HG03045 (cell line): ENCODE results near the gene GPD1L.
"Not testable (repeated sequence)": the region's sequence is repeated elsewhere in the genome, so short reads cannot be mapped to it uniquely, and the experiment has no call there.

ENCODE experiments used
- ATAC-seq: cut with Tn5 transposase; IDR thresholded peaks from one replicate; pipeline ENCODE4 v1.9.1; 2021; ENCODE audit warnings: mild to moderate bottlenecking, moderate library complexity; ENCODE audit not compliant: unreplicated experiment

Gene GPD1L

DNA sequence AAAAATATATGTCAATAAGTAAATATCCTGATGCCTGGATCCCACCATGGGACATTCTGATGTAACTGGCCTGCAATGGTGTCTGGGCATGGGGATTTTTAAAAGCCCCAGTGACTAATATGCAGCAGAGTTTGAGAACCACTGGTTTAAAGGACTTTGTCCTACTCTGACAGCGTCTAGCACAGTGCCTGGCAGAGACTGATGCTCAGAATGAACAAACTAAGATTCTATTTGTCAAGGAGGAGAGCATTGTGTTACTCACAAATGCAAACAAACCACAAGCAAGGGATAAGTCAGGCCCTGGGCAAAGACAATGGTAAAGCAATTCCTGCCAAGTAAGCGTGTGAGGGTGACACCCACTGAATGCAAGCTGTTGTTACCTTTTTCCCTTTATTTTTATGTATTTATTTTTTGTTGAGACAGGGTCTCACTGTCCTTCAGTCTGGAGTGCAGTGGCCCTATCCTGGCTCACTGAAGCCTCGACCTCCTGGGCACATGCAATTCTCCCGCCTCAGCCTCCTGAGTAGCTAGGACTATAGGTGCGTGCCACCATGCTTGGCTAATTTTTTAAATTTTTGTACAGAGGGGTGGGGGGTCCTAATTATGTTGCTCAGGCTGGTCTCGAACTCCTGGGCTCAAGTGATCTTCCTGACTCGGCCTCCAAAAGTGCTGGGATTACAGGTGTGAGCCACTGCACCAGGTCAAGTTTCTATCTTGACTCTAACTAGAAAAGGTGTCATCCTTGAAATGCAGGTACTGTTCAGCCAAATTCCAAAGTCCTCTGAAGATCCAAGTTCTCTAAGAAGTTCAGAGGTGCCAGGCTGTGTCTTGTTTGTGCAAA is 909 bp upstream of the GPD1L start:
- no peak for ATAC-seq

DNA sequence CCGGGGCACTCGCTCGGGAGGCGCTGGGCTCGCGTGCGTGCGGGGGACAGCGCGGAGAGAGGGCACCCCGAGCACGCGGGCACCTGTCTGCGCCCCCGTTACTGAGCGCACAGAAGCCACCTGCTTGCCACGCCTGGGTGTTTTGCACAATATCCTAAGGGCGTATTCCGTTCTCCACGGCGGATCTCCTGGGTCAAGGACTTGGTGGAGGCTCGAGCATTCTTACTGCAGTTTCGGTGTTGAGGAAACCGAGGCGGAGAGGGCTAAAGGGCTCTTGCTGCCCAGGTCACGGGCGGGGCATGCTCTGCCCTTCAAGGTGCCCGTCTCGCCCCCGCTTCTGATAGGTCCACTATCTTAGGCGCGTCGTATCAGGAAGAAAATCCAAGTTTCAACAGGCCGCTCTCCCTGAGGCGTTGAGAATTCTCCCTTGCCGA is 526 bp downstream of the GPD1L start:
- ATAC-seq, result peak; percentile 0

GRCh38 chr3:32108224-32108623 is 1.8 kb downstream of the GPD1L start:
- ATAC-seq, result not testable (repeated sequence)

DNA sequence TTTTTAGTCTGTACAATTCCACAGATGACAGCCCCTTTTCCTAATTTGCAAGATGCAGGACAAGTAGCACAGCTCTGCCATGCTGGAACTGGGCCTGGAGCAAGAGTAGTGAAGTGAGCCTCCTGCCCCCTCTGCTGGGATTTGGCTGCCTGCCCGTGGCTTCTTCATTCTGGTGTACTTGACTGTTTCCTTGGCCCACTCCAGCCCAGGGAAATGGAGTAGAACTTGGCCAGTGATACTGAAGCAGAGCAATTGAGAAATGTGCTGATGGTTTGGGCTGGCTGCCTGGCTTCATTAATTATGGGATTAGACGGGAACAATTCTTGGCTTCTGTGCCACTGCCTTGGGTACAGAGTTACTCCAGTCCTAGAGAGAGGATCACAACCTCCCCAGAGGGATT is 2.8 kb downstream of the GPD1L start:
- no peak for ATAC-seq

GRCh38 chr3:32110233-32110760 is 3.9 kb downstream of the GPD1L start:
- ATAC-seq, result no peak

- no peak for ATAC-seq
Measured at GRCh38 chr3:32111560-32111959, 5.1 kb downstream of the GPD1L start.

DNA sequence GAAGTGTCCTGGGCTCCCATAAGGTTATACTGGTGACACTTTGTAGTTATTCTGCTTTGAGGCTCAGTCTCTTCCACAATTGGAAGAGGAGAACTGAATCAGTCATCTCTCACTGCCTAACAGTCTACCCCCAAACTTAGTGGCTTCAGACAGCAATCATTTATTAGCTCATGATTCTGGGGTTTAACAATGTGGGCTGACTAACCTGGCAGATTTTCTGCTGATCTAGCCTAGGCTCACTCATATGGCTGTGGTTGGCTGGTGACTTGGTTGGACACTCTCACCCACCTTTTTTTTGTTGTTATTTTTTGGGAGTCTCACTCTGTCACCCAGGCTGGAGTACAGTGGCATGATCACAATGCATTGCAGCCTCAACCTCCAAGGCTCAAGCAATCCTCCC is 7.1 kb downstream of the GPD1L start:
- no peak for ATAC-seq

DNA sequence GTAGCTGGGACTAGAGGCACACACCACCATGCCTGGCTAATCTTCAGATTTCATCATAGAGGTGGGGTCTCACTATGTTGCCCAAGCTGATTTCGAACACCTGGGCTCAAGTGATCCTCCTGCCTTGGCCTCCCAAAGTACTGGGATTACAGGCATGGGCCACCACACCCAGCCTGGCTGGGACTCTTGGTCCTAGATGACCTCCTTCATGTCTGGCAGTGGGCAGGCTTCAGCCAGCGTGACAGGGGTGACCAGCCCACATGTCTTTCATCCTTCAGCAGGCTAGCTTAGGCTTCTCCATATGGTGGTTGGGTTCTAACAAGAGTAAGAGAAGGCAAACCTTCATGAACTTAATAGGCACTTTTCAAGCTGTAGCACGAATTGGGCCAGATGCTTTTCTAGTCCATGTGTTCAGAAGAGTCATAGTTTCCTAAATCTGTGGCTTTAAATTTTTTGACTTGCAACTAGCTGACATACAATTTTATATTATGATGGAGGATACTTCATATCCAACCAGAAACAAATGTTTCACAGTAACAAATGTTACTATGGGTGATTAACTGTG is 7.6 kb downstream of the GPD1L start:
- no peak for ATAC-seq

DNA sequence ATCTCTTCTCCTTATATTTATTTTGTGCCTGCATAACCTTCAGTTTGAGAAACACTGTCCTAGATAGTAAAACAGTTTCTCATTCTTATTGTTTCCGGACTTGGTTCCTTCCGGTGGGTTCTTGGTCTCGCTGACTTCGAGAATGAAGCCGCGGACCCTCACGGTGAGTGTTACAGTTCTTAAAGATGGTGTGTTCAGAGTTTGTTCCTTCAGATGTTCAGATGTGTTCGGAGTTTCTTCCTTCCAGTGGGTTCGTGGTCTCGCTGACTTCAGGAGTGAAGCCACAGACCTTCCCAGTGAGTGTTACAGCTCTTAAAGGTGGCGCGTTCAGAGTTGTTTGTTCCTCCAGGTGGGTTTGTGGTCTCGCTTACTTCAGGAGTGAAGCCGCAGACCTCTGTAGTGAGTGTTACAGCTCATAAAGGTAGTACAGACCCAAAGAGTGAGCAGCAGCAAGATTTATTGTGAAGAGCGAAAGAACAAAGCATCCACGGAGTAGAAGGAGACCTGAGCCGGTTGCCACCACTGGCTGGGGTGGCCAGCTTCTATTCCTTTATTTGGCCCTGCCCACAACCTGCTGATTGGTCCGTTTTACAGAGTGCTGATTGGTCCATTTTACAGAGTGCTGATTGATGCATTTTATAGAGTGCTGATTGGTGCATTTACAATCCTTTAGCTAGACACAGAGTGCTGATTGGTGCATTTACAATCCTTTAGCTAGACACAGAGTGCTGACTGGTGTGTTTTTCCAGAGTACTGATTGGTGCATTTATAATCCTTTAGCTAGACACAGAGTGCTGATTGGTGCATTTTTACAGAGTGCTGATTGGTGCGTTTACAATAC is 8.3 kb downstream of the GPD1L start:
- ATAC-seq, result not testable (repeated sequence)

DNA sequence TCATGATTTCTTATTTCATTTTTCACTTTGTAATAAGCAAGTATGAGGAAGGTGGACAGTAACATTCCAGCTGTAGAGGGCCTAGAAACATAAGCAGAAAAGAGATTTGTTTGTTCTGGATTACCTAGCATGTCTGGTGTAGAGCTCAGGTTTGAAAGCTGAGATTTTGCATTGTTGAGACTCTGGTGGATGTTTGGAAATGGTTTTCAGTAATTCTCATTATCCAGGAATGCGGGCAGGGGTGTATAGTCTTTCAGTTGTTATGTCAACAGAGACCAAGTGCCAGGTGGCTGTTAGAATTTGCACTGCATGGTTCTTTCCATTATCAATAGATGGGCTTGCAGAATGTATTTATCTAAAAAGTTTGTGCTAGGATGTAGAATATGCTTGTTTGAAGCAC is 10.9 kb downstream of the GPD1L start:
- no peak for ATAC-seq

DNA sequence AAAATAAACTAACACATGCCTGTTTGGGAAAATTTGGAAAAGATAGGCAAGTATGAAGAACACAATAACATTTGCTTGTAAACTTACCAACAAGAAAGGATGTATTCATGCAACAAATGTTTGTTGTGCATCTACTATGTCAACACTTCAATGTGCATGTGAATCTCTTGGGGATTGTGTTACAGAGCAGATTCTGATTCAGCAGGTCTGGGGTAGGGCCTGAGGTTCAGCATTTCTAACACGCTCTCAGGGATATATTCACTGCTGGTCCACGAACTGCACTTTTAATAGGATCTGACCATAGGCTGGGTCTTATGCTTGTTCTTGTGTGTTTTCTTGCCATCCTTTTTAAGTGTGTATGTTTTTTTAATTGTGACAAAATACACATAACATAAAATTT is 11.8 kb downstream of the GPD1L start:
- ATAC-seq, result no peak

DNA sequence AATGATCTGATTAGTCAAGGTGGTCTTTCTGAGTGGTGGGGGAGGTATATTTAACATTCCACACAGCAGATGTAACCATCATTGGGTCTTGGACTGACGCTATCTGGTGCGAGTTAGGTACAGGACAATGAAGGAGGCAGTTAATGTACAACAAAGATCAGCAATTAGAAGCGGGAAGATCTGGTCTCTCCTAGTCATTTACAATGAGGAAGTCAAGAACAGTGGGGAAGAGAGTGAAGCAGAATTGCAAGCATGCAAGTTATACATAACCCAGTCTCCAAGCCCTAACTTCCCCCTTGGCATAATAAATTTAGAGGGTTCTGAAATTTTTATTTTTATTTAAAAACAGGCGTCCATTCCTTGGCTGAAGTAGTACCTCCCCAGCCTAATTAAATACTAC is 14.1 kb downstream of the GPD1L start:
- no peak for ATAC-seq

- ATAC-seq, result no peak
Measured at GRCh38 chr3:32121137-32121536, 14.7 kb downstream of the GPD1L start.

GRCh38 chr3:32123620-32124019 is 17.2 kb downstream of the GPD1L start:
- ATAC-seq, result no peak

GRCh38 chr3:32125012-32125411 is 18.6 kb downstream of the GPD1L start:
- no peak for ATAC-seq

DNA sequence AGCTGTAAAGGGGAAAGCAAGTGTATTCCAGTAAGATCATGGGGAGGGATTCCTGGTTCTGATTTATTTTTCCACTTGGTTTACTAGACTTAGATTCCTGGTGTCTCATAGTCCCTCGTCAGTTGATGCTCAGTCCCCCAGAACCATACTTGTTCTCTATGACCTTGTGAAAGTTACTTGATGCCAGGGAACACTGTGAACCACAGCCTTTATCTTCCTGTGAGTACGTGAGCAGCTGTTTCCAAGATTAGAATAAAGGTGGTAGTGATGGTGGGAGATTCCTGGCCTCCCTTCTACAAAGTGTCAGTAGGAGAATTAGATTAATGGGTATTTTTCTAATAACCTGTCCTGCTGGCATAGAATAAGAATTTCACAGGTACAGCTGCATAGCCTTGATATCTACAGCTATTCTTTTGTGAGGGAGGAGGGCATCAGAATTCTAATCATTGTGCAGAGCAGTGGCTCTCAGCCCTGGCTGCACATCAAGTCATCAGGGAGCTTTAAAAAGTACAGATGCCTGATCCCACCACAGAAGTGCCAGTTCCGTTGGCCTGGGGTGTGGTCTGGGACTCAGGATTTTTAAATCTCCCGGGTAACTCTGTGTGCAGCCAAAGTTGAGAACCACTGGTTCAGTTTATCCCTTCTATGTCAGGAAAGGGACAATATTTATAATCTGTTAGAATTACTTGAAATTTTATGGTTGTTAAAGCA is 20.0 kb downstream of the GPD1L start:
- no peak for ATAC-seq

DNA sequence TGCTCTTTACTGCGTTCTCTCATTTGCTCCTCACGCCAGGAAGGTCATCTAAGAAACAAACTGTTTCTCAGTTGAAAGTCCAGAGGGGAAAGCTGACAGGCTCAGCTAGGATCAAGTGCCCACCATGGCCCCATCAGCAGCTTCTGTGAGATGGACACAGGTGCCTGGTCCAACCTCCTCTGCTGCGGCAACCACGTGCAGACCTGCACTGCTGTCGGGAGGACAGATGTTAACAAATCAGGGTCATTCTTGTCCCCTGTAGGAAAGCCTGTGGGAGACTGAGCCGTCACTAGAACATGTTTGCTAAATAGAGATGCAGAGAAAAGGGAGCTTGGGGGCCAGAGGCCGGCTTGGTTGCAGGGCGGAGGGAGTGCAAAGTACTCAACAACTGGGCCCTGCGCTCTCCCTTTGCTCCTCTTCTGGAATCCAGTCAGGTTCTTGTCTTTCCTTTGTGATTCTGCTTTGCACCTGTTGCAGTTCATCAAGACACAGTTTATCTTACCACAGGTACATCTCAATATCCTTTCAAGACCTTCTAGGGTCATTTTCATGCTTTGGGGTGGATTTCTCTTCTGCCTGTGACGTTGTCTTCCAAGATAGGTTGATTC is 20.9 kb downstream of the GPD1L start:
- no peak for ATAC-seq

DNA sequence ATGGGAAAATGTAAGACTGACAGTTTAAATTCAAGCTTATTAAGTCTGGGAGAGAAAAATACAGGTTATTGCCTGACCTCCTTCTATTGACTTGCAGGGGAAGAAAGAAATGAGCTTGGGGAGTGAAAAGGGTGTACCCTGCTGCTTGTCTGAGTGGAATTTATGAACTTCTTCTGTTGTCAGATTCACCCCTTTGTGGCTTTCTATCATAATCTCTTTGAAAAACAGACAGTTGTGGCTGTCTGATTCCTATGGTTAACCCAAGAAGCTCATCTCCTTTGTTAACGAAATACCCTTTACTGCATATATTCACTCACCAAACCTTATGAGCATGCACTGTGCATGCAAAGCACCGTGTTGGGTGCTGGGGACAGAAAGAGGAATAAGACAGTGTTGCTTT is 22.5 kb downstream of the GPD1L start:
- no peak for ATAC-seq

DNA sequence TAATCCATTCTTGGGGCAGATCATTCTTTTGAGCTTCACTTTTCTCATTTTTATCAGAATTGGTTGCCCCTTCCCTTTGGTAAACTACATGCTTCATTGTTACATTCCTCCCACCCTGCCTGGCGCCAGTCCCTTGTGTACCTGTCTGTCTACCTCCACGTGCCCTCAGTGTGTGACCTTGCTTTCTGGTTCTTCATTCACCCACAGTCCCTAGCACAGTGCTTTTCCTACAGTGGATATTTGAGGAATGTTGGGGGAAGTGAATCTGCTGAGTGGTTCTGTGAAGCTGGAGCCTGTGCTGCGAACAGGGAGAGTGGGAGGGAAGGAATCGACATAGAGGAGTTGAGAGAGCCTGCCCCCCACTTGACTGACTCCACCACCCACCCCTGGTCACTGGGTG is 23.4 kb downstream of the GPD1L start:
- no peak for ATAC-seq

DNA sequence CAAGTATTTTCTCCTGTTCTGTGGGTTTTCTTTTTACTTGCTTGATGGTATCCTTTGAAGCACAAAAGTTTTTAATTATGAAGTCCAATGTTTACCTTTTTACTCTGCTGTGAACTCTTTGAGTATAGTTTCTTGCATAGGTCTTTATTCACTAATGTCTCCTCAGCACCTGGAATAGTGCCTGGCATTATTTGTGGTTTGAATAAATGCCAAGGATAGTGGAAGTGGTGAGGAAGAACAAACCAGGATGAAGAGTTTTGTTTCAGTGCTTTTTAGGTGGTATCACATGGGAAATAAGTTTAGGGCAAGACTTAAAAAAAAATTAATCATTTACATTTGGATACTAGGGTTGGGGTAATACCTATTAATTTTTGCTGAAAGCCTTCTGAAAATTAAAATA is 25.7 kb downstream of the GPD1L start:
- no peak for ATAC-seq
